ENCODE data around the gene CLDN12.

GRCh38 chr7:90413185-90413528 is 9.9 kb downstream of the CLDN12 start:
- TF ChIP-seq CTCF (tag by site-specific recombination; IDR thresholded peaks at IDR 0.05) (no peak), ZNF792 (tag by site-specific recombination; IDR thresholded peaks at IDR 0.05) (no peak)

All from HEK293 (cell line).